NCI-H1694 (cell line): ENCODE results near the gene DNAAF2.

Experiments
- DNase-seq: peaks from one replicate; lab custom pipeline; 2025; lab: John Stamatoyannopoulos, UW

DNAAF2 gene

GRCh38 chr14:49584058-49584457 lies 51.0 kb downstream of the DNAAF2 start:
- DNase-seq = no peak

GRCh38 chr14:49583629-49584028 lies 51.4 kb downstream of the DNAAF2 start:
- no peak for DNase-seq

- no peak for DNase-seq
Observed at GRCh38 chr14:49582113-49582977, 52.7 kb downstream of the DNAAF2 start.

- DNase-seq = no peak
Observed at GRCh38 chr14:49581209-49582112, 53.6 kb downstream of the DNAAF2 start.

GRCh38 chr14:49579841-49580240 lies 55.2 kb downstream of the DNAAF2 start:
- no peak for DNase-seq

GRCh38 chr14:49578141-49578540 lies 56.9 kb downstream of the DNAAF2 start:
- no peak for DNase-seq
